ENCODE data around the gene MIOX.

Gene MIOX

DNA sequence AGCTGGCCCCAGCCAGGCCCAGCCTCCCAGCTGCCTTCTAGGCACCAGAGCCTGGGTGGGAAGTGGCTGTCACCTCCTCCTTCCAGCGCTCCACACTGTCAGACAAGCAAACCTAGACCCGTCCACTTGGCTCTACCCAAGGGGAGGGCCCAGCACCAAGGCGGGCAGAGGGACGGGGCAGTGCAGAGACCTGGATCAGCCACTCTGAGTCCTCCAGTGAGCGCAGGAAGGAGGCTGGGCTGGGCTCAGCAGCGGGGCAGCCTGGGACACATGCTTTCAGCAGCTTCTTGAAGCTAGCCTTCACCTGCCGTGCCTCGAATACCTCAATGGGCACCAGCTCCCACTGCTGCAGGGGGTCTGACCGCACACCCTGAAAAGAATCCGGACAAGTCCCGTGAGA is 30.6 kb upstream of the MIOX start:
- no peak for DNase-seq

DNA sequence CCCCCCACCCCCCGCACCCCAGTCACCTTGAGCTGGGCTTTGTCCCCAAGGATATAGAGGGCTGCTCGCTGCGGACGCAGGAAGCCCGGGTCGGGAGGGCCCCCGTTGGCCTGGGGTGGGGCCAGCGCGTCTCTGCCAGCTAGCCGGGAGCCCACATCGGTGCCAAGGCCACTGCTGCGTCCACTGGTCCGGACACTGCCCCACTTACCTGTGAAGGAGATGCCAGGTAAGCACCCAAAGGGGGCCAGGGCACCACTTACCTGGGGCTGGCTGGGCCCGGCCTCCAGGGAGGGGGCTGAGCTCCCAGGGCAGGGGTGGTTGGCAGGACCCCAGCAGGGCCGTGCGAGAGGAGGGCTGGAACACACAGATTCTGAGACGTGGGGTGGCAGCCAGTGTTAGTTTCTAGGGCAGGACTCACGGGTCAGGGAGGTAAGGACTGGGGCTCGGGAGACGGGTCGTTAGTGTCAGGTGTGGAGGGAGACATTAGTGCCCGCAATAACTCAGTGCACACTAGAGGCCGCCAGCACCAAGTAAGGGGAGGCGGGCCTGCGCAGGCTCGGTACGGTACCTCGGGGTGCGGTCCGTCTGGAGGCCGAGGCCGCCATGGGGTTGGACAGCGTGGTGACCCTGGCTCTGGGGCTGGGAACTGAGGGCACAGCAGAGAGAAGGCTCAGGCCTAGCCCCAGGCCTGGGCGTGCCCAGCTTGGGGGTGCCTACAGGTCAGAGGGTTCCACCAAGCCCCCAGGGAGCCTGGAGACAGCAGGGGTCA is 30.0 kb upstream of the MIOX start:
- no peak for DNase-seq

DNA sequence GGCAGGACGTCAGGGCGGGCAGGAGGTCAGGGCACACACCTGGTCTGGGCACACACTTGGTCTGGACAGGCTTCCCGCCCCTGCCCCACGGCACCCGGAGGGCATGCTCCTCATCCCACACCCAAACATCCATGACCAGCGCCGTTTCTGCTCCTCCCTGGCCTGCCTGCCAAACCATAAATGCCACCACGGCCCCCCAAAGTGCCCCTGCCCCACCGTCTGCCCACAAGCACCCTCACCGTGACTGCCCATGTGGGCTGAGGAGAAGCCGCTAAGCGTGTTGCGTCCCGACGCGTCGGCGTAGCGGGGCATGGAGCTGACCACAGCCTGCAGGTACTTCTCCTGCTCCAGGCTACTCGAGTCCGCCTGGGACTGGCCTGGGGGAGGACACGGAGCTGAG is 27.6 kb upstream of the MIOX start:
- no peak for DNase-seq

DNA sequence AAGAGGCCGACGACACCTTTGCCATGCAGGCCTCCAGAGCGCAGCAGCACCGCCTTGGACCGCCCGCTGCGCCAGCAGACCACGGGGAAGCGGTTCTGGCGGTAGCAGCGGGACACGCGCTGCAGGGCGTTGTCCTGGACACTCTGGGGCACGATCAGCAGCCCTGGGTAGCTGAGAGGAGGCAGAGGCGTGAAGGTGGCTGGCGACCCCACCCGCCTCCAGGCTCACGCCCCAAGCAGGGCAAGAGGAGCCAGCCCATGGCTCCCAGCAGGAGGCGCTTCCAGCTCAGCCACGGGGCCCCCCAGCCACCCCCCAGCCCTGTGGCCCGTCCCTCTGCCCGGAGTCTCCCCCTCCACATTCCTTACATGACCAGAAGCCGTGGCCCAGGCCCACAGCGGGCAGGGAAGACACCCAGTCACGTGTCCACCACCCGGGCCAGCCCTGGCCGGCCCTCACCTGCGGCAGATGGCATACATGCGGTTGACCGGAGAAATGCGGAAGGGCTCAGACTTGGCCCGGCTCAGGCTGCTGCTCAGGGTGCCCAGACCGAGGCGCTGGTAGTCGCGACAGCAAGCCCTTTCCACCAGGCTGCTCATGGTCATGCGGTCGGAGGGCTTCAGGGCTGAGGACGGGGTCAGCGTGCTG is 27.0 kb upstream of the MIOX start:
- DNase-seq: no peak

DNA sequence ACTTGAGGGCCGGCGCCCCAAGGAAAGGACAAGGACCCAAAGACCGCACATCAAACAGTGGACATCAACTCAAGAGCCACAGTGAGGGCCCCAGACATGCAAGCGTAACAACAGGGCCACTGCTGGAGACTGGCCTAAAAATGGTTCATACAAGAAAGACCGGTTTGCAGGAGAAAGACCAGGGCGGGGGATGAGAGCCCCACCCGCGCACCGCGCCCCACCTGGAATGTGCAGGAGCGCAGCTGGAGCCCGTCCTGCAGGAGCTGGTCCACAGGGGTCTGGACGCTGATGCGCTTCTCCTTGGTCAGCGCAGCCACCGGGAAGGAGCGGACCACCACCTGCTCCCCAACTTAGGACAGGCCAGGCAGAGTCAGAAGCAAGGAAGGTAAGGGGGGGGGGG is 25.7 kb upstream of the MIOX start:
- DNase-seq: no peak

DNA sequence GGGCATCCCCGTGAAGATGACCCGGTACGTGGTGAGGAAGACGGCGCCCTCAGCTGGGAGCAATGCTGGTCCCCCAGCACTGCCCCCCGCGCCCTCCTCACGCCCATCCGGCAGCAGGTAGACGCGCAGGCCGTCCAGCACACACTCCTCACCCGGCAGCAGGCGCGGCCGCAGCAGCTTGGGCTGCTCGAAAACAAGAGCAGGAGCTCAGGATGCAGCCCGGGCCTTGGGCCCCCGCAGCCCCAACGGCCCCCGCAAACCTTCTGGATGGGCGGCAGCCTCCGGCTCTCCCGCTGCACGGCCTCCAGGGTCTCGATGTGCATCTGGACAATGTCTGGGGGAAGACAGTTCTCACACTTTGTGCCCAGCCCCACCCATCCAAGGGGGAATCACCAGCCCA is 25.1 kb upstream of the MIOX start:
- no peak for DNase-seq

DNA sequence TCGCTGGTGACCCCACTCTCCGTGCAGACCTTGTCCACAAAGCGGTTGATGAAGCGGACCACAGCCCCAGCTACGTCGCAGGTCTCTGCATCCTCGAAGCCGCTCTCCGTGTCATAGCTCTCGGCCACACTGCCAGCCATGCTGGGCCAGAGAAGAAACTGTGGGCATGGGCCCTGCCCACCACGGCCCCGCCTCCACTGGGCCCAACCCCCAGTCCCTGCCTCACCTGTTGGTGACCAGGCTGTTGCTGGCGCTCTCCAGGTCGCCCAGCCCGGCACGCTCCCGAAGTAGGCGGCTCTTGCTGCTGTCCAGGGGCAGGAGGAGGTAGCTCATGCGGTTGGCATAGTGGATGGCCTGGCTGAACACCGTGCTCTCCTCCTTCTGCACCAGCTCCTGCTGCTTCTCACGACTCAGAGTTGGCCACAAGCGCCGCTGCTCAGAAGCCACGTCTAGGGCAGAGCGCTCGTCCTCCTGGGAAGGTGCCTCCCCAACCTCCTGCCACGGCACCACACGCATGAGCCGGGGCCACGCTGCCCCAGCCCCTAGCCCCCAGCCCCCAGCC is 24.6 kb upstream of the MIOX start:
- DNase-seq: no peak

DNA sequence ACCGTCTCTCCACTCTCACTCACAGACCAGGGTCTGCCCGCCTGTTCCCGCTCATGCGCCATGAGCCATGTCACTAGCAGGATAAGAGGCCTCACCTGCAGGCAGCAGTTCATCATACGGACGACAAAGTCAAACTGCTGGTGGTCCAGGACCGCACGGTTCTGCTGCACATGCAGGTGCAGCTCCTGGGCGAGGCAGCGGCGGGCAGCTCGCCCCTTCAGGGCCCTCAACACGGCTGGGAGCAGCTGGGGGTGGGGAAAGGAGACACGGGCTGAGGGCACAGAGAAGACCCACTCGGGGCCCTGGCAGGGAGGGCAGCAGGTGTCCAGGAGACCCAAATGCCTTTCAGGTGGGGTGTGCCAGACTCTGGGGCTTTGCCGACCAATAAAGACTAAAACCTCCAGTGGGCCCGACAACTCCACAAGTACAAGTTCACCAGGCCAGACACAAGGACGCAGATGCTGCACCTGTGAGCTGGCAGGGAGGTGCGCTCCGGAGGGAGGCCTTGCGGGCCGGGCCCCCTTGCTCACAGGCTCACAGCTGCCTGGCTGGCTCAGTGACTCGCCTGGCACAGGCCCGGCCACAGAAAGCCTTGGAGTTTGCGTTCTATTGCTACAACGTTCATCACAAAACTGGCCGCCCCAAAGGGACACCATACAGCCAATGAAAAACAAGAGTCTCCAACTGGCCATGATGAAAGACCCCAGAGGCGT is 23.3 kb upstream of the MIOX start:
- DNase-seq: no peak

DNA sequence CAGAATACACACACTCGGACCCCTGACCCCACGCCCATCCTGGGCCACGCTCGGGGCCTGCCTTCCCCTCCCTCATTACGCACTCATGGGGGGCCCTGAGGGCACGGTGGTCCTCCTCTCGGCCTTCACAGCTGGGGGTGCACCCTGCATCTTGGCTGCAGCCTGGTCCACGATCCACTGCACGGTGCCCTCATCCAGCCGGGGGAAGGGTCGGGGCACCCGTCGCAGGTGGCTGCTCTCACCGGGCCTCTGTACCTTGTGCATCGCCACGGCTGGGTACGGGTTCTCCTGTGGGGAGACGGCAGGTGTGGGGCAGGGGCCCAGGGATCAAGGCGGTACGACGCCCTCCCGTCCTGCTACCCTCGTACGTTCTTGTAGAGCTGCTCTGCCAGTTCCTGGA is 22.2 kb upstream of the MIOX start:
- DNase-seq: no peak

DNA sequence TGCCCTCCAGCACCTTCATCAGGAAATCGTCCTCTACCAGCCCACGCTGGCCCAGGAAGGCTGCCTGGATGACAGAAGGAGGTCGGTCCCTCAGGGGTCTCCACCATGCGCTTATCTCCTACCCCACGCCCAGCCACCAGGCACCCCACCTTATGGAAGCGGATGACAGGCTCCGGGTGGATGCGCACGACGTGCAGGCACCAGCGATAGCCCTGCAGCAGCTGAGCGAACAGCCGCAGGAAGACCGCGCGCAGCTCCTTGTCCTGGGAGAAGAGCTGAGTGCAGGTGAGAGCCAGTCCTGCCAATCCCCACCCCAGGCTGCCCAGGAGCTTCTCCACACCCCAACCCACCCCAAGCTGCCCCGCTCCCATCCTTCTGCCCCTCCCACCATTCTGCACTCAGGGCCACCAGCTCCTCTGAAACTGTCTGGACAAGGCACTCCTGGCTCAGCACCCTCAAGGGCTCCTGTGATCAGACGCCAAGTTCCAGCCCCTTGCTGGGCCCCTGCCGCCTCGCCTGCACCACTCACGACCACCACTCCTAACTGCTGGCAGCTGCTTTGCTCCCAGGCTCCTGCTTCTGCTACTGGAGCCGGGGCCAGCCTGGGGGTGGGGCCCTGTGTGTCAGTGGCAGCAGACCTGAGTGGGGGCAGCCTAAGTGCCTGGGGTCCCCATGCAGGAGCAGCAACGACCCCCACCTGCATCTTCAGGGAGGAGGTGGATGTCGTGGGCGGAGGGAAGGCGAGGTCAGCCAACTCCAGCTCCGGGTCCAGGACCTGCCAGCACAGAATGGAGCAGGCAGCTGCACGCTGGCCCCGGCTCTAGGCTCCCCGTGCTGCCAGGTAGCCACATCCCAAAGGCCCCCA is 21.4 kb upstream of the MIOX start:
- DNase-seq: no peak

DNA sequence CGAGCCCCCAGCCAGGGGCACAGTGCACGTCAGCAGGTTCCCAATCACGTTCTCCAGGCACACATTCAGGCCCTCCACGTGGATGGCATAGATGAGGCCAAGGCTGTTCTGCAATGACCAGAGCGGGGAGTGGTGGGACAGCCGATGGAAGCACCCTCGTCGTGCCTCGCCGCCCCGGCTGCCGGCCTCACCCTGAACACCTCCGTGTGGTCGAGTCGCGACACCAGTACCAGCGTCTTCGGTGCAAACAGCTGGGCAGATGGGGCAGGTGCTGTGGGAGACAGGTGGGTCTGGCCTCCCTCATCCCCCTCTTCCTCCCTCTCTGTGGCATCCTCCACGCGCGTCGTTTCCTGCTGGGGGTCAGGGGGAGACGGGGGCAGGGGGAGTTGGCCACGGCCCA is 19.3 kb upstream of the MIOX start:
- DNase-seq: no peak

DNA sequence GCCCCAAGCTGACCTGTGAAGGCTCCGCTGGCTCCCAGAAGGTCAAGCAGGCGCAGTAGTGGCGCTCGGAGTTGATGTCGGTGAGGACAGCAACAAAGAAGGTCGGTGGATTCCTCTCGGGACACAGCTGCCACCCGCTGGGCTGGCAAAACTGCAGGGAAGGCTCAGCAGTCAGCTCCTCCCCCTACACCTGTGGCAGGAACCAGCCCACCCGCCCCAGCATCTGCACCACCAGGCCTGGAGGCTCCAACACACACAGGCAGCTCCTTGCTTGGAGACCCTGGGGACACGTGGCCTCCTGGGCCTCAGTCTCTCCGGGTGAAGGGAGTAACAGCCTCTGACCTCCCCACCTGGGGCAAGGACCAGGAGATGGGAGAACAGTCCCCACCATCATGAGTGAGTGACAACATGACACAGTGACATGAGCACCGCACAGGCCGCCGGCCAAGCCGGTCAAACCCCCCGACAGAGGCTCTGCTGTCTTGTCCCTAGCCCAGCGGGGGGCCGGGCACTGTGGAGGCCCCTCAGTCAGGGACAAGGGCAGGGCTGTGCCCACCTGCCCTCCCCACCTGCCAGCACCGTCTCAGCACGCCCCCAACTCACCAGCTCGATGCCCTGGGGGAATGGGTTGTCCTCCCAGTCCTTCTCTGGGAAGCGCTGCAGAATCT is 18.8 kb upstream of the MIOX start:
- DNase-seq: no peak

DNA sequence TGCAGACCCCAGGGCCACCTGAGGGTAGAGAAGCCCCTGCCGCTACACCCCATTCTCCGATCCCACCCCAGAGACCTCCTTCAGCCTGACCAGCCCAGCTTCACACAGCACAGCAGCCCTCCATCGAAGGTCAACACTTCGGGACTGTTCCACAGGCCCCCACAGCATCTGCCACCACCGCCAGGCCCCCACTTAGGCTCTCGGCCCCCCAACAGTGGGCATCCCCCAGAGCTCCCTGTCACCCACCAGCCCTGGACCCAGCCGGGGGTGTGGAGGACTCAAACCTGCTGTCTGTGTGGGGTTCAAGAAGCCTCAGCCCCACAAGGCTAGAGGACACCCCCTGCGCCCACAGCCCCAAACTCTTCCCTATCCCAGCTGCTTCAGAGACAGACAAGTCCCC is 18.0 kb upstream of the MIOX start:
- no peak for DNase-seq

DNA sequence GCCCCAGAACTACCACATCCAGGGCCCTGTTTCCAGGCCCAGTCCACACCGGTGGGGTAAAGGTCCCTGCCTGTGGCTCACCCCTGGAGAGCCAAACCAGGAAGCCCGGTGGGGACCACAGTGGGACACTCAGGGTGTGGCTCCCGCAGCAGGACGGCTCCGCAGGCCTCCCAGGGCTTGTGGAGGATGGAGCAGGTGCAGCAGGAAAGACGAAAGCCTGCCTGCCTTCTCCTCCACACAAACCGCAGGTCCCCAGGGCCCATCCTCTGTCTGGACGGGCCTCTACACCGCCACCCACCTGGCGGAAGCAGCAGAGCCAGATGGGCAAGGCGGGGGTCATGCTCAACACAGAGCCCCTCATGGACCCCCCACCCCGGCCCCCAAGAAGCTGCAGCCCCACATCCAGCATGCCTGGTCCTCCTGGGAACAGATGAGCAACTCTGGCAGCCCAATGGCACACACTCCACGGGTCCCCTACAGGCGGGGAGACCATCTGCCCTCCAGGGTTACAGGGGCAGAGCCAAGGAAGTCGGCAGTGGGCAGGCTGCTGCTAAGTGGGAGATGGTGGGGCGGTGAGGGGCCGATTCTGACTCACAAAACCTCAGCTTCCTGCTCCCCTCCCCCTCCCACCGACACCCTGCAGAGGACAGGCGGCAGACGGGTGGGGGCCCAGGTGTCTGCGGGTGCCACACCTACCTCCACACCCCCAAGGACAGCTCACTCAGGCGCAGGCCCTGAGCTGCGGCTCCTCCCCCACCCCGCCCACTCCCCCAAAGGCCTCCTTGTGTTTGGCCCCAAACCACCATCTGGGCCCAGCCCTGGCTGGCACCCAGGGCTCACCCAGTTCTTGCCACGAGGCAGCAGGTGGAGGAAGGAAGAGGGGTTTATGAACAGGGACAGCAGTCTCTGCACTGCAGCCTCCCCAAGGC is 17.0 kb upstream of the MIOX start:
- DNase-seq: peak; percentile 93

DNA sequence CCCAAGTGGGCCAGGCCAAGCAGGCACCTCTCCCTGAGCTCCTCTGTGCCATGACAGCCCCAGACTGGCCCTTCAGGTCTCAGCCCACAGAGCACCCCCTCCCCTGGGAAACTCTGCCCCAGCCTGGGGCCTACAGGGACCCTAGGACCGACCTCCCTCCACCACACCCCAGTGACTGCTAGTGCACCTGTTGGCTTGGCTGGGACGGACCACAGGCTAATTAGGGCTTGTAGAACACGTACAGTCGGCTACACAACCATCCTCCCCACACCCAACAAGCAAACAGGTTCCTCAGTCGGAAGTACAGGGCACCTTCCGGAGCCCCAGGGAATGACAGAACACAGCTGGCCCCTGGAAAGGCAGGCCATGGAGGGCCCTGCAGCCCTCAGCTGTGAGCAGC is 16.2 kb upstream of the MIOX start:
- DNase-seq: no peak

DNA sequence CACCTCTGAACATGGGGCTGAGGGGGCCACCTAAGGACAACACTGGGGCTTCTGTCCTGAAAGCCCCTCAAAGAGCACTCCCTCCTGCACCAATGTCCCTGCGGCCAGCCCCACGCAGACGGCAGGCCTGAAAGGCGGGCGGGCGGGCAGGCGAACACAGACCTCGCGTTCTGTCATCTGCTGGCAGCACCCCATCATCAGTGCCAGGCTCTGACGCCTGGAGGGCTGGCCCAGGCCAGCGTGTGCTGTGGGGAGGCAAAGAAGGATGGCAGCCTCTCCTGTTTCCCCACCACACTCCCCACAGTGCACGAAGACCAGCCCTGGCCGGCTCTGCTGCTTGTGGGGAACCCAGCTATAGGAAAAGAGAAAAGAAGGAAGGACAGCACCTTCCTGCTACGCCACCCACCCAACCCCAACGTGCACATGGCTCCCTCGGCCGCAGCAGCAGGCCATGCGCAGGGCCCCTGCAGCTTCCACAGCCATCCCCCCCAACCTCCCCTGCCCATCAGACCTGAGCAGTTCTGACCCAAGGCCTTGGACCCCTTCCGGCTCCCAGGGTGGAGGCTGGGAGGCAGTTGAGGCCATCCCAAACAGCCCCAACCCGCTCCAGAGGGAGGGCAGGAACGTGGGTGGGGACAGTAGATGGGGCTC is 15.3 kb upstream of the MIOX start:
- no peak for DNase-seq

DNA sequence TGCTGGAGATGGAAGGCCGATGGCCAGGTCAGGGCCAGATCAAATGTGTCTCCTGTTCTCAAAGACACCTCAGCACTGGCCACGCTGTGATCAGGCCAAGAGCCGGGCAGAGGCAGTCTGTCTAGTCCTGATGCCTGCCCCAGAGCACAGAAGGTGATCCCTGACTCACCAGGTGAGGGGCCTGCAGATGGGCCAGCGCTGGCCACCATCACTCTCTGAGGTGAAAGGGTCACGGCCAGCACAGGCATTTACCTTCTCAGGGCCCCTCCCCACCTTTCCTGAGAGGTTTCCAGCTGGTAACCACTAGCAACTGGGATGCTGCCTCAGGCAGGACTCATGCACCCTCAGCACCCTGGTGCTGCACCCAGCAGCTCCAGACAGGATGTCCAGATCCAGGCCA is 14.7 kb upstream of the MIOX start:
- no peak for DNase-seq

DNA sequence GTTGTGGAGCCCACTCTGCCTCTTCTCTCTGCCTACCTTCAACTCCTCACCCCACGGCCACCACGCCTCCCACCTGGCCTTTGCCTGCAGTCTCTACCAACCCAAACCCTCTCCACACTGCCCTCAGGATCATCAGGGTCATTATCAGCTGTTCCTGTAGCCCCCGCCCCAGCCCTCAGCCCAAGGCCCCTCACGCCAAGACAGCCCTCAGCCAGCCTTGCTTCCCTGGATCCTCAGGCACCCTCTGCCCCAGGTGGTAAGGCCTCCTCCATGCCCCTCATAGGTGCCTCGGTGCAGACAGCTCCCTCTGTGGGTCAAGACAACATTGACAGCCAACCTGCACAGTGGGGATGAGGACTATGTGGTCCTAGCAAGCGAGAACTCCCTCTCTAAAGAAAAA is 13.6 kb upstream of the MIOX start:
- DNase-seq: peak; percentile 35

DNA sequence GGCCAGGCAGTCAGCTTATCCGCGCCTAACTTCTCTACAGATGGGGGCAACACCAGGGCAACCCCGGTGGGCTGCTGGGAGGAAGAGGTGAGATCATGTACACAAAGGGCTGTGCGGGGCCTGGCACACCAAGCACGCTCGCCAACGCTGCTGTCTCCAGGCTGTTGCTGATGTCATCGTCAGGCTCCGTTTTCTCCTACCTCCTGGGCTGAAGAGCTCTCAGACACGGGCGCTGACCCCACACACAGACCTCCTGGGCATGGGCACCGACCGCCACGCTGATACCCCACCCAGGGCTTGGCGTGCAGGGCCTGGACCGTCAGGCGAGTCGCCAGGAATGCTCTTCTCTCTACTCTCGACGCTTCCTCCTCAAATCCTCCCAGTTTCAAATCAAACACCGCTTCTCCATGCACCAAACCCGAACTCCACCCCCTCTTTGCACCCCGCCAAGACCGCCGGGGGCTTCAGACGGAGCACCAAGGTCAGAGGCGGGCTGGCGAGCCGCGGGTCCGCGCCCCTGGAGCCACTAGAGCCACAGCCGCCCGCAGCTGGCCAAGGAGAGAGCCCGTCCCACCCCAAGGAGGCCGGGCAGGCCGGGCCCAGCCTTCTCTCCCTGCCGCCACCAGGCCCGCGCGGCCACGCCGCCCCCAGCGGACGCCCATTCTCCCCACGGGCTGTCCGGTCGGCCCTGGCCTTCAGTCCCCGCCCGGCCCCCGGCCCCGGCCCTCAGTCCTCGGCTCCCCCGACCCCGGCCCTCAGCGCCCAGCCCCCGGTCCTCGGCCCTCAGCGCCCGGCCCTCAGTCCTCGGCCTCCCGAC is 12.6 kb upstream of the MIOX start:
- DNase-seq: peak; percentile 38
